Measurements from ENCODE around the gene ETV6. TPM values are rescaled to one million over a fixed set of nuclear protein-coding genes. Genes with fewer than 3 reads are reported as not detected.
A peak's percentile ranks its signal among the peaks of the same experiment; 100 is the strongest.

ETV6 gene
- total RNA-seq, 2 experiments from 2014 or later, result 28.5 to 30.2 TPM

DNA sequence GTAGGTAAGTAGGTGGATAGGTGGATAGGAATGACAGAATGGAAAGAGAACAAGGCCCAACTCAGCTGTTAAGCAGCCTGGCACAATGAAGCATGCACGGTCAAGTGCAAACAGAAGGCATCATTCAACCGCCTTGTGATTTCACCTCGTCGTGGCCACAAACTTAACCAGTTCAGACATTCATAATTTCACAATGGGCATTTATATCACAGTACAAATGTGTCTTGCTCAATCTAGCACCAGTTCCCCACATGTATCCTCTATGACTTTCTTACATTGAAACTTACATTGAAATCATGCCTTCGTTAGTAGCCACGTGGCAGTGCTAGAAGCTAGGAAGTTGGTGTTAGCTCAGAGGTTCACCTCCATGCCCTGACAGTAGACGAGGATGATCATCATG is 207.5 kb downstream of the ETV6 start:
- Mint-ChIP-seq H3K4me3 (no peak overlapping the region), H3K27ac (peak overlapping the region; percentile 6), H3K9me3 (no peaks in the 10 kb centered on the region), H3K36me3 (ENCODE audit: low read depth) (peaks cover 86% of the 10 kb centered on the region), H3K4me1 (ENCODE audit: low read depth) (peaks cover 32% of the 10 kb centered on the region), H3K27me3 (no peaks in the 10 kb centered on the region)
- TF ChIP-seq CTCF (IDR thresholded peaks at IDR 0.05), result no peak
- POLR2A ChIA-PET, result no interaction called here
- Histone ChIP-seq H3K9me3 (ENCODE audit: control insufficient read depth in 1 of 2, insufficient read depth in 1 of 2, low read length in 2 of 2) (no peaks in the 10 kb centered on the region), H3K27me3 (ENCODE audit: control insufficient read depth in 1 of 2, insufficient read depth in 2 of 2, low read length in 2 of 2) (no peaks in the 10 kb centered on the region), H3K4me3 (ENCODE audit: low read length) (no peak overlapping the region), H3K4me1 (ENCODE audit: insufficient read depth, low read length) (peaks cover 3% of the 10 kb centered on the region), H3K36me3 (ENCODE audit: insufficient read depth, low read length) (peaks cover 36% of the 10 kb centered on the region), H3K27ac (ENCODE audit: low read depth in 1 of 2, low read length in 2 of 2) (no peak overlapping the region)
- CTCF ChIA-PET, result no interaction called here
- peak in 2 of 14 experiments; percentile 31 to 41 for DNase-seq
- intact Hi-C loops (cut with DNase I, micrococcal nuclease), result no loop called here
- no peak for ATAC-seq (ENCODE audit: poor library complexity)

- Histone ChIP-seq H3K9me3 (ENCODE audit: control insufficient read depth in 1 of 2, insufficient read depth in 1 of 2, low read length in 2 of 2) (peaks cover 0 to 2% of the 10 kb centered on the region in 2 experiments), H3K27me3 (ENCODE audit: control insufficient read depth in 1 of 2, insufficient read depth in 2 of 2, low read length in 2 of 2) (no peaks in the 10 kb centered on the region), H3K4me3 (ENCODE audit: low read length) (no peak overlapping the region), H3K27ac (ENCODE audit: low read depth in 1 of 2, low read length in 2 of 2) (no peak overlapping the region), H3K4me1 (ENCODE audit: insufficient read depth, low read length) (peaks cover 3% of the 10 kb centered on the region), H3K36me3 (ENCODE audit: insufficient read depth, low read length) (peaks cover 32% of the 10 kb centered on the region)
- Mint-ChIP-seq H3K4me1 (ENCODE audit: low read depth) (peaks cover 16% of the 10 kb centered on the region), H3K9me3 (peaks cover 2% of the 10 kb centered on the region), H3K36me3 (ENCODE audit: low read depth) (peaks cover 89% of the 10 kb centered on the region), H3K27ac (no peak overlapping the region), H3K27me3 (no peaks in the 10 kb centered on the region), H3K4me3 (no peak overlapping the region)
- intact Hi-C loops (cut with DNase I, micrococcal nuclease), result no loop called here
- DNase-seq (no peak), ATAC-seq (ENCODE audit: poor library complexity) (no peak)
- ChIA-PET CTCF (no interaction called here), POLR2A (no interaction called here)
- TF ChIP-seq CTCF (IDR thresholded peaks at IDR 0.05), result no peak
Measured at GRCh38 chr12:11859705-11860425, 210.4 kb downstream of the ETV6 start.

DNA sequence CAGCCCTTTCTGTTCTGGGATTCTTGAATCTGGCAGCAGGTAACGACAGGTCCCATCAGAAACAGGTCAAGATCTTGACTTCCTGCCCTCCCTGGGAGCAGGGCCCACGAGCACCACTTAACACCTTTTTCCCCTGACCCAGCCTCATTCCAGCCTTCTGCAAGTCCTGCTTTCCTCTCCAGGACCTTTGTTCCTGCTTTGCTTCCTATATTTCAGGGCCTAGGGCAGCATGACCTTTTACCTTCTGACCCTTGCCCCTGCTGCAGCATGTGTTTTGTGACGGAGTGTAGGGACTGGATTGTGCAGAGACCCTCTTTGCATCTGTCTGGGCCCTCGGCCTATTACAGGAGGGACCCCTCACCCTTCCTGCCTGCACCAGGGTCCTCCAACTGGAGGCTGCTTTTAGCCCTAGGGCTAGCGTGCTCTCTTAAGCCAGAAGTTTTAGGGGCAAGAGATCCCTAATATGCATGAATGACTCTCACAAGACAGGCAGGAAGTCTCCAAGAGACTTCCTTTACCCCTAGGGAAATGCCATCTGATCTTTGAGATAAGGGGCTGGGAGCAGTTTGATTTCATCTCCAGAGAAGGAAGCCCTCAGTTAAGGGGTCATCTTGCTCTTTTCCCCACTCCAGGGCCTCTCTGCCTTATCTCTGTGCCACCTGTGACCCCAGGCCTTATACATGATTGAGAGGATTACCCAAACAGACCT is 211.8 kb downstream of the ETV6 start:
- intact Hi-C loops (cut with DNase I, micrococcal nuclease), result no loop called here
- POLR2A ChIA-PET, result no interaction called here
- no peak for TF ChIP-seq CTCF (IDR thresholded peaks at IDR 0.05)
- Histone ChIP-seq H3K4me1 (ENCODE audit: insufficient read depth, low read length) (no peaks in the 10 kb centered on the region), H3K36me3 (ENCODE audit: insufficient read depth, low read length) (peaks cover 34% of the 10 kb centered on the region), H3K27ac (ENCODE audit: low read depth in 1 of 2, low read length in 2 of 2) (no peak overlapping the region), H3K9me3 (ENCODE audit: control insufficient read depth in 1 of 2, insufficient read depth in 1 of 2, low read length in 2 of 2) (peaks cover 5 to 7% of the 10 kb centered on the region in 2 experiments), H3K4me3 (ENCODE audit: low read length) (no peak overlapping the region), H3K27me3 (ENCODE audit: control insufficient read depth in 1 of 2, insufficient read depth in 2 of 2, low read length in 2 of 2) (no peaks in the 10 kb centered on the region)
- Mint-ChIP-seq H3K4me1 (ENCODE audit: low read depth) (peaks cover 4% of the 10 kb centered on the region), H3K4me3 (no peak overlapping the region), H3K27me3 (no peaks in the 10 kb centered on the region), H3K27ac (peak overlapping the region; percentile 24), H3K36me3 (ENCODE audit: low read depth) (peaks cover 94% of the 10 kb centered on the region), H3K9me3 (peaks cover 9% of the 10 kb centered on the region)
- CTCF ChIA-PET, result no interaction called here
- DNase-seq (no peak), ATAC-seq (ENCODE audit: poor library complexity) (no peak)
